Pancreas (tissue), 10 donors: Measurements from ENCODE around the gene VPS25. TPM values are rescaled to one million over a fixed set of nuclear protein-coding genes. Genes with fewer than 3 reads are reported as not detected.

Source experiments
- ATAC-seq, 4 donors: fragments of 200-7000 bp; cut with Tn5 transposase; one replicate each; pipeline versions ENCODE4 v1.8.0 to v1.9.1; 2020; ENCODE audit warnings: mild to moderate bottlenecking in 4 of 4, moderate library complexity in 4 of 4
- DNase-seq, 6 donors: peaks; one replicate each; pipeline ENCODE4 v3.0.0-alpha.2; 2020
- FAIRE-seq: peaks from 2 replicates; lab custom pipeline; 2012; peaks lifted over from hg19 to GRCh38; lab: Jason Lieb, UNC
- H3K27ac ChIP-seq, 4 donors: fragments of 200-600 bp; sonication (generic); 1 replicate in 3 of 4; 2 replicates in 1 of 4; pipeline versions ENCODE4 v1.5.0 to v1.8.0; 2020
- H3K27me3 ChIP-seq, 4 donors: fragments of 200-600 bp; one replicate each; pipeline ENCODE4 v1.8.0; 2021
- H3K36me3 ChIP-seq, 3 donors: fragments of 200-600 bp; sonication (generic) in 1 of 3; one replicate each; pipeline versions ENCODE4 v1.5.0 to v1.8.0; 2020 to 2021
- H3K4me1 ChIP-seq, 3 donors: fragments of 200-600 bp; one replicate each; pipeline ENCODE4 v1.8.0; 2021
- H3K4me3 ChIP-seq, 4 donors: fragments of 200-600 bp; sonication (generic) in 2 of 4; one replicate each; pipeline versions ENCODE4 v1.5.0 to v1.8.0; 2020 to 2021
- H3K9me3 ChIP-seq, 4 donors: fragments of 200-600 bp; one replicate each; pipeline ENCODE4 v1.8.0; 2021
- WGBS, 2 donors: extraction: QIAGEN DNeasy Blood & Tissue Kit; methylation state at CpG; one replicate each; pipeline ENCODE4 v1.1.7; 2013; 5-methylcytosine and 5-hydroxymethylcytosine counted together
- intact Hi-C, 3 donors: fragments of 100-400 bp; cut with DNase I; formaldehyde crosslinking; loops; one replicate each; pipeline versions ENCODE4 v1.11.1 to v1.14.2; 2022
- polyA plus RNA-seq, 2 donors: library from polyadenylated mRNA; stranded (reverse); fragments of 200-250 nt; gene quantifications; one replicate each; pipeline ENCODE4 v1.2.3, GENCODE V29; 2013
- total RNA-seq, 6 donors: library from RNA; stranded (reverse); fragmentation: NEBNext Ultra II Directional in 4 of 6; extraction: Animal tissue kit (Norgen Biotek cat#: 25700) in 4 of 6; gene quantifications; one replicate each; pipeline versions ENCODE4 v1.2.1 to v1.2.4, GENCODE V29; 2021 to 2023
- TF ChIP-seq, protein P1 (sequence below), 4 donors: fragments of 200-600 bp; sonication (generic) in 3 of 4; IDR thresholded peaks; one replicate each; pipeline versions ENCODE4 v1.5.0 to v1.8.0; 2021; ENCODE audit warnings: antibody characterized with exemption in 4 of 4
- donor health status: healthy with polysubstance abuse.
- donor health status: DM: no; HTN: no; CAD: no; lungs with moderate emphysema.
- donor health status: DM: no; HTN: no; CAD: no.
- donor health status: control.
- donor health status: control.
- donor health status: Bipolar disorder and iron deficiency.
- donor health status: DM: yes; HTN: yes; CAD: no.
- donor health status: DM: no; HTN: no; CAD: no.
- donor health status: DM: no; HTN: no; CAD: no.
- donor health status: DM: yes; HTN: yes; CAD: no.

The VPS25 gene
- total and polyA plus RNA-seq, 8 donors, result 18.1 to 46.9 (median 26.0) TPM

DNA sequence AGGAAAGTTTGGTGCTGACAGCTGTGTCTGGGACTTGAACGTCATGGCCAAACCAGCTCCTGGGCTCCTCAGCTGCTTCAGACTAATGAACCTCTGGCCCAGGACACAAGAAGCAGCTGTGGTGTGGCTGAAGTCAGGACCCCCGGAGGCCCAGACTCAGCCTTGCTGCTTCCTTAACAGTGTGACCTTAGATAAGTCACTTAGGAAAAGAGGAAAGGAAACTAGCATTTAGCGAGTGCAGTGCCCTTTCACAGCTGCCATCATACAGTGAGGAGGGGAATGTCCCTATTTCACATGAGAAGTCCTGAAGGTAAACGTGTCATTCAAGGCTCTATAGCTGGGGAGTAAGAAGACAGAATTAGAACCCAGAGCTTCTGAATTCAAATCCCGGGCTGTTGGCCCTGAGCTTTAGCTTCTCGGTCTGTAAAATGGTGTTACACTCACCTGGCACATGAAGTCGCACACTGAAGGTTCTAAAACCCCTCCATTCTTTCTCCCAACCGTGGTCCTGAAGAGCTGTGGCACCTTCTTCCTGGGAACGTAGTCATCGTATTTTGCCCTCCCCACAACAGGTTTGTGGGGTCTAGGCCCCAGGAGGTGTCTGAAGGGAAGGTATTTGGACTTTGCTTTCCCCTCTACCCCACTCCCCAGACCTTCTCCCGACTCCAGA, 13.1 kb upstream of the VPS25 start:
- DNase-seq (no peak), ATAC-seq (no peak), FAIRE-seq (no peak)
- TF ChIP-seq, protein P1, sequence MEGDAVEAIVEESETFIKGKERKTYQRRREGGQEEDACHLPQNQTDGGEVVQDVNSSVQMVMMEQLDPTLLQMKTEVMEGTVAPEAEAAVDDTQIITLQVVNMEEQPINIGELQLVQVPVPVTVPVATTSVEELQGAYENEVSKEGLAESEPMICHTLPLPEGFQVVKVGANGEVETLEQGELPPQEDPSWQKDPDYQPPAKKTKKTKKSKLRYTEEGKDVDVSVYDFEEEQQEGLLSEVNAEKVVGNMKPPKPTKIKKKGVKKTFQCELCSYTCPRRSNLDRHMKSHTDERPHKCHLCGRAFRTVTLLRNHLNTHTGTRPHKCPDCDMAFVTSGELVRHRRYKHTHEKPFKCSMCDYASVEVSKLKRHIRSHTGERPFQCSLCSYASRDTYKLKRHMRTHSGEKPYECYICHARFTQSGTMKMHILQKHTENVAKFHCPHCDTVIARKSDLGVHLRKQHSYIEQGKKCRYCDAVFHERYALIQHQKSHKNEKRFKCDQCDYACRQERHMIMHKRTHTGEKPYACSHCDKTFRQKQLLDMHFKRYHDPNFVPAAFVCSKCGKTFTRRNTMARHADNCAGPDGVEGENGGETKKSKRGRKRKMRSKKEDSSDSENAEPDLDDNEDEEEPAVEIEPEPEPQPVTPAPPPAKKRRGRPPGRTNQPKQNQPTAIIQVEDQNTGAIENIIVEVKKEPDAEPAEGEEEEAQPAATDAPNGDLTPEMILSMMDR (IDR thresholded peaks at IDR 0.05), result no peak
- Histone ChIP-seq H3K27me3 (no peaks in the 10 kb centered on the region), H3K4me1 (no peaks in the 10 kb centered on the region), H3K4me3 (peak overlapping the region in 1 of 4 donors; percentile 55), H3K27ac (no peak overlapping the region), H3K36me3 (no peaks in the 10 kb centered on the region), H3K9me3 (no peaks in the 10 kb centered on the region)
- intact Hi-C loops, result loop anchor here in 1 of 3 donors (5.0 kb wide), 1 partner anchor 38 kb away; no protein-coding TSS in a partner anchor
- 58 to 71% methylated on average over 11 of the region's 11 CpGs for WGBS, 2 donors

- DNase-seq (peak in 3 of 6 donors; percentile 24 to 78 (median 77)), FAIRE-seq (no peak), ATAC-seq (peak; percentile 50 to 71 (median 60))
- 4 to 9% methylated on average over 42 to 92 of the region's 92 CpGs for WGBS, 2 donors
- intact Hi-C loops, result loop anchor here in 1 of 3 donors (5.0 kb wide), 1 partner anchor 39 kb away; no protein-coding TSS in a partner anchor
- no peaks in the 10 kb centered on the region for H3K27me3 ChIP-seq
- no peaks in the 10 kb centered on the region for H3K4me1 ChIP-seq
- H3K27ac ChIP-seq, result peak within 1 kb of the TSS in 1 of 4 donors; percentile 12
- H3K4me3 ChIP-seq, result peak within 1 kb of the TSS; percentile 23 to 55 (median 38)
- TF ChIP-seq, protein P1 (IDR thresholded peaks at IDR 0.05), result no peak
- no peaks in the 10 kb centered on the region for H3K9me3 ChIP-seq
- H3K36me3 ChIP-seq, result no peaks in the 10 kb centered on the region
Measured at GRCh38 chr17:42760652-42761581, 12.3 kb upstream of the VPS25 start, which contains the start of gene RAMP2. Gene RAMP2, plus strand, starts transcription at chr17:42761227. Its CDS starts 35 bp downstream, at chr17:42761262.

- FAIRE-seq, result no peak
- Histone ChIP-seq H3K27me3 (no peaks in the 10 kb centered on the region), H3K27ac (peak overlapping the region in 1 of 4 donors; percentile 12), H3K4me1 (no peaks in the 10 kb centered on the region), H3K4me3 (peak overlapping the region in 3 of 4 donors; percentile 31 to 55 (median 46)), H3K9me3 (no peaks in the 10 kb centered on the region), H3K36me3 (no peaks in the 10 kb centered on the region)
- DNase-seq, result no peak
- ATAC-seq, result no peak
- TF ChIP-seq, protein P1 (IDR thresholded peaks at IDR 0.05), result no peak
- intact Hi-C loops, result loop anchor here in 1 of 3 donors (5.0 kb wide), 1 partner anchor 39 kb away; no protein-coding TSS in a partner anchor
- WGBS, 2 donors, result 44 to 59% methylated on average over 12 of the region's 12 CpGs
Measured at GRCh38 chr17:42761638-42762037, 11.6 kb upstream of the VPS25 start.

DNA sequence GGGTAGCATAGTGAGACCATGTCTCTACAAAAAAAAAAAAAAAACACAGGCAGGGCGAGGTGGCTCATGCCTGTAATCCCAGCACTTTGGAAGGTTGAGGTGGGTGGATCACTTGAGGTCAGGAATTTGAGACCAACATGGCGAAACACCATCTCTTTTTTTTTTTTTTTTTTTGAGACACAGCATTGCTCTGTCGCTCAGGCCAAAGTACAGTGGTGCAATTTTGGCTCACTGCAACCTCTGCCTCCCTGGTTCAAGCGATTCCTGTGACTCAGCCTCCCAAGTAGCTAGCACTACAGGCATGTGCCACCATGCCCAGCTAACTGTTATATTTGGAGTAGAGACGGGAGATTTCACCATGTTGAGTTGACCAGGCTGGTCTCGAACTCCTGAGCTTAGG, 7.1 kb upstream of the VPS25 start:
- ATAC-seq, result no peak
- intact Hi-C loops, result no loop called here

More for the DNA sequence above, 7.1 kb upstream of the VPS25 start:
- H3K9me3 ChIP-seq, result no peaks in the 10 kb centered on the region
- FAIRE-seq (no peak), DNase-seq (no peak)
- H3K27ac ChIP-seq, result no peak overlapping the region
- WGBS, 2 donors, result 78 to 84% methylated on average over 5 to 6 of the region's 6 CpGs
- H3K27me3 ChIP-seq, result no peaks in the 10 kb centered on the region
- no peaks in the 10 kb centered on the region for H3K36me3 ChIP-seq
- TF ChIP-seq, protein P1 (IDR thresholded peaks at IDR 0.05), result no peak
- H3K4me3 ChIP-seq, result no peak overlapping the region
- no peaks in the 10 kb centered on the region for H3K4me1 ChIP-seq
